Activated B cell treated with CpG ODN at 0.5 μM for 24 hours (primary cell): Measurements from ENCODE around the gene ERC2. TPM values are rescaled to one million over a fixed set of nuclear protein-coding genes. Genes with fewer than 3 reads are reported as not detected.

Source experiments
- ATAC-seq: fragments of 200-7000 bp; cut with Tn5 transposase; one replicate; pipeline ENCODE4 v1.10.0; 2021; ENCODE audit warnings: low read depth, mild to moderate bottlenecking, moderate library complexity
- CTCF ChIA-PET: fragments of 350-600 bp; sonication (Branson Sonifier 250); formaldehyde crosslinking; loops from one replicate; lab custom pipeline; 2021; ENCODE audit warnings: antibody characterized with exemption; lab: Charles Lee
- POLR2A ChIA-PET: fragments of 350-600 bp; sonication (Branson Sonifier 250); formaldehyde crosslinking; loops from one replicate; lab custom pipeline; 2021; ENCODE audit warnings: antibody characterized with exemption; lab: Charles Lee
- DNase-seq: peaks from one replicate; pipeline ENCODE4 v3.0.0; 2022
- H3K27ac Mint-ChIP-seq: one replicate; pipeline ENCODE4 v1.8.0; 2020; ENCODE audit warnings: mixed read lengths
- H3K27me3 Mint-ChIP-seq: one replicate; pipeline ENCODE4 v1.8.0; 2021; ENCODE audit warnings: mixed read lengths
- H3K36me3 Mint-ChIP-seq: one replicate; pipeline ENCODE4 v1.8.0; 2021; ENCODE audit warnings: low read depth, mixed read lengths
- H3K4me1 Mint-ChIP-seq: one replicate; pipeline ENCODE4 v1.8.0; 2021; ENCODE audit warnings: mixed read lengths
- H3K4me3 Mint-ChIP-seq: one replicate; pipeline ENCODE4 v1.8.0; 2020; ENCODE audit warnings: mild to moderate bottlenecking, mixed read lengths
- H3K9me3 Mint-ChIP-seq: one replicate; pipeline ENCODE4 v1.8.0; 2020; ENCODE audit warnings: mixed read lengths
- CTCF ChIP-seq: fragments of 200-600 bp; IDR thresholded peaks from one replicate; pipeline ENCODE4 v1.8.0; 2022; ENCODE audit warnings: antibody characterized with exemption, mild to moderate bottlenecking
- intact Hi-C: fragments of 100-400 bp; cut with micrococcal nuclease; formaldehyde crosslinking; loops from one replicate; pipeline ENCODE4 v1.15.1; 2024
- total RNA-seq: library from RNA; stranded (reverse); gene quantifications from 2 replicates; pipeline ENCODE4 v1.2.3, GENCODE V29; 2022

The ERC2 gene
- total RNA-seq, 1 donor from 2014 or later, result not detected

GRCh38 chr3:55648591-55649318 is 819.5 kb downstream of the ERC2 start:
- no peaks in the 10 kb centered on the region for H3K9me3 Mint-ChIP-seq
- DNase-seq (no peak), ATAC-seq (no peak)
- CTCF ChIA-PET, result no interaction called here
- no peak for TF ChIP-seq CTCF
- intact Hi-C loops, result no loop called here
- no peaks in the 10 kb centered on the region for H3K36me3 Mint-ChIP-seq
- H3K4me3 Mint-ChIP-seq, result no peak overlapping the region
- POLR2A ChIA-PET, result no interaction called here
- H3K27me3 Mint-ChIP-seq, result no peaks in the 10 kb centered on the region
- no peak overlapping the region for H3K27ac Mint-ChIP-seq
- H3K4me1 Mint-ChIP-seq, result no peaks in the 10 kb centered on the region

GRCh38 chr3:55647670-55648069 is 820.6 kb downstream of the ERC2 start:
- no peak for TF ChIP-seq CTCF
- ChIA-PET POLR2A (no interaction called here), CTCF (no interaction called here)
- no peak overlapping the region for H3K27ac Mint-ChIP-seq
- ATAC-seq (no peak), DNase-seq (no peak)
- H3K9me3 Mint-ChIP-seq, result no peaks in the 10 kb centered on the region
- intact Hi-C loops, result no loop called here
- H3K36me3 Mint-ChIP-seq, result no peaks in the 10 kb centered on the region
- H3K4me1 Mint-ChIP-seq, result no peaks in the 10 kb centered on the region
- no peaks in the 10 kb centered on the region for H3K27me3 Mint-ChIP-seq
- no peak overlapping the region for H3K4me3 Mint-ChIP-seq

- intact Hi-C loops, result no loop called here
- ChIA-PET POLR2A (no interaction called here), CTCF (no interaction called here)
- ATAC-seq (no peak), DNase-seq (no peak)
- no peak for TF ChIP-seq CTCF
- Mint-ChIP-seq H3K4me3 (no peak overlapping the region), H3K9me3 (no peaks in the 10 kb centered on the region), H3K27ac (no peak overlapping the region), H3K36me3 (no peaks in the 10 kb centered on the region), H3K4me1 (no peaks in the 10 kb centered on the region), H3K27me3 (no peaks in the 10 kb centered on the region)
Observed at GRCh38 chr3:55647063-55647462, 821.2 kb downstream of the ERC2 start.

GRCh38 chr3:55646121-55646520 is 822.1 kb downstream of the ERC2 start:
- no peaks in the 10 kb centered on the region for H3K4me1 Mint-ChIP-seq

GRCh38 chr3:55645422-55645821 is 822.8 kb downstream of the ERC2 start:
- Mint-ChIP-seq H3K4me1 (no peaks in the 10 kb centered on the region), H3K27me3 (no peaks in the 10 kb centered on the region), H3K4me3 (no peak overlapping the region), H3K27ac (no peak overlapping the region), H3K36me3 (no peaks in the 10 kb centered on the region), H3K9me3 (no peaks in the 10 kb centered on the region)
- DNase-seq (no peak), ATAC-seq (no peak)
- intact Hi-C loops, result no loop called here
- CTCF ChIA-PET, result no interaction called here
- TF ChIP-seq CTCF, result no peak
- POLR2A ChIA-PET, result no interaction called here

More at GRCh38 chr3:55646121-55646520, 822.1 kb downstream of the ERC2 start:
- intact Hi-C loops, result no loop called here
- ATAC-seq (no peak), DNase-seq (no peak)
- ChIA-PET POLR2A (no interaction called here), CTCF (no interaction called here)
- no peak overlapping the region for H3K27ac Mint-ChIP-seq
- no peak for TF ChIP-seq CTCF
- H3K27me3 Mint-ChIP-seq, result no peaks in the 10 kb centered on the region
- no peak overlapping the region for H3K4me3 Mint-ChIP-seq
- H3K9me3 Mint-ChIP-seq, result no peaks in the 10 kb centered on the region
- H3K36me3 Mint-ChIP-seq, result no peaks in the 10 kb centered on the region
